Muscle of back (tissue), 11 donors: ENCODE measurements around the gene PLSCR4. TPM values are rescaled to one million over a fixed set of nuclear protein-coding genes. Genes with fewer than 3 reads are reported as not detected.
"Not testable (repeated sequence)": the region's sequence is repeated elsewhere in the genome, so short reads cannot be mapped to it uniquely, and the experiment has no call there.

Experiments
- DNase-seq, 3 donors: peaks; one replicate each; pipeline versions ENCODE4 v3.0.0 to v3.0.0-alpha.2; 2013
- polyA plus RNA-seq, 10 donors: library from polyadenylated mRNA; unstranded; fragments of 120-200 nt; gene quantifications; one replicate each; pipeline ENCODE4 v1.2.1, GENCODE V29; 2013; ENCODE audit not compliant: insufficient read length in 10 of 10

PLSCR4 gene
- polyA plus RNA-seq, 10 donors: 15.1 to 28.6 (median 18.4) TPM

DNA sequence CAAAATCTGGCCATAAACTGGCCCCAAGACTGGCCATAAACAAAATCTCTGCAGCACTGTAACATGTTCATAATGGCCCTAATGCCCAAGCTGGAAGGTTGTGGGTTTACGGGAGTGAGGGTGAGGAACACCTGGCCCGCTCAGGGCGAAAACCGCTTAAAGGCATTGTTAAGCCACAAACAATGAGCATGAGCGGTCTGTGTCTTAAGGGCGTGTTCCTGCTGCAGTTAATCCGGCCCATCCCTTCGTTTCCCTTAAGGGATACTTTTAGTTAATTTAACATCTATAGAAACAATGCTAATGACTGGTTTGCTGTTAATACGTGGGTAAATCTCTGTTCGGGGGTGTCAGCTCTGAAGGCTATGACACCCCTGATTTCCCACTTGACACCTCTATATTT is 1.5 kb upstream of the PLSCR4 start:
- not testable (repeated sequence) for DNase-seq

DNA sequence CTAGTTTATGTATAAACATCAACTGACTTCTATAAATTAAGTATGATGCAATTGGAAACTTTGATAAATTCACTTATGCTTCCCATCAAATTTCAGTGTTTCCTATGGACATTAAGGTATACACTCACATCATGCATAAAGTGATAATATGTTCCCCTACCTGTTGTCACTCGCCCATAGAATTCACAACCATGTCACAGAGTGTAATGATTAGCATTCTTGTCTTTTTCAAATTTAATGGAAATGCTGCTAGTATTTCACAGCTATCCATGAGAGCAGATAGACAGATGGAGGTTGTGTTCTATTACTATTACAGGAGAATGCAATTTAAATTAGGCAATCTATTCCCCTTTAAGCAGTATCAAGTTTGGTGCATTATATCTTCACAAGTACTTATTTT is 984 bp downstream of the PLSCR4 start:
- peak in 1 of 3 donors; percentile 39 for DNase-seq

DNA sequence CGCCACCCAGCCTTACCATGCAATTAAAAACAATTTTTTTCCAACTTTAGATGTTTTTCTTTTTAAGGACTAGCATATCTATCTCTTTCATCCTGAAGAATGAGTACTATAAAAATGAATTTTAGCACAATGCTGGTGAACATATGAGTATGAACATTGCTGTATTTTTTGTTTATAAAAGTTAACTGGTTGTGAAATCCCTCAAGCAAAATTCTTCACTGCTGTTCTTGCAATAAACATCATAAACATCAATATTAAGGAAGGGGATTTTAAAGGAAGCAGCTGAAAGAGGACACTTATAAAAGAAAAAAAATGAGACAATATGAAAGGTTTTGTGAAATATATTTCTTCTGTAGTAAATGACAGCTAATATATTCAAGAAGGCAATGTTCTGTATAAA is 3.0 kb downstream of the PLSCR4 start:
- DNase-seq: no peak

DNA sequence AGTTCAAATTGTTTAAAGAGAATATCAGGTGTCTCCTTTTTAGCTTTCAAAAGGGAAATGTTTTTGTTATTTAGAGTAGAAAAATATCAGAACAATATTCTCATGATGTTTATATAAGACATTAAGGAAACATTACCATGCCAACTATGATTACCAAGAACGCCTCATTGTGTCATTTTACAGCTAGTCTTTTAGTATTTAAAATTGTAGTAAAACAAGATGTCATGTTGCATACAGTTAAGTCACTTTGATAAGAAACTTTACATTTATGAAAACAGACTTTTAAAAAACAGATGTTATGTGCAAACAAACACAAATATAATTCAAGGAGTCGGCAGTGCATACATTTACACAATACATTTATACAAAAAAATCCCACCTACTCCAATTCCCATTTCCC is 4.4 kb downstream of the PLSCR4 start:
- no peak for DNase-seq

DNA sequence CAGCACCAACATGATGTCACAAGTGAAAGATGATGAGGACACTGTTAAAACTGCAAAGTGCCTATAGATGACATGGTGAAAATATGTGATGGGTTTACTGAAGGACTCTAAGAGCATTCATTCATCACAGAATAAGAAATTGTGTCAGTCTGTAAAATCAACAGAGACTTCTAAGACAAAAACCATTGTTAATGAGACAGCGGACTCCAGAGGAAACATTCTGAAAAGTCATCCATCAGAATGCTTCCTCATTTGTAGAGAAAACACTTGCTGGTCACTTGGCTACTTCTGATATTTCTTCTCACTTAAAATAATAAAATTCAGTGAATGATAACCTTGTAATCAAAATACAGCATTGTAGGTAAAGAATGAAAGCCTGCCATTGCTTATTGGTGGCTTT is 7.3 kb downstream of the PLSCR4 start:
- DNase-seq: no peak

DNA sequence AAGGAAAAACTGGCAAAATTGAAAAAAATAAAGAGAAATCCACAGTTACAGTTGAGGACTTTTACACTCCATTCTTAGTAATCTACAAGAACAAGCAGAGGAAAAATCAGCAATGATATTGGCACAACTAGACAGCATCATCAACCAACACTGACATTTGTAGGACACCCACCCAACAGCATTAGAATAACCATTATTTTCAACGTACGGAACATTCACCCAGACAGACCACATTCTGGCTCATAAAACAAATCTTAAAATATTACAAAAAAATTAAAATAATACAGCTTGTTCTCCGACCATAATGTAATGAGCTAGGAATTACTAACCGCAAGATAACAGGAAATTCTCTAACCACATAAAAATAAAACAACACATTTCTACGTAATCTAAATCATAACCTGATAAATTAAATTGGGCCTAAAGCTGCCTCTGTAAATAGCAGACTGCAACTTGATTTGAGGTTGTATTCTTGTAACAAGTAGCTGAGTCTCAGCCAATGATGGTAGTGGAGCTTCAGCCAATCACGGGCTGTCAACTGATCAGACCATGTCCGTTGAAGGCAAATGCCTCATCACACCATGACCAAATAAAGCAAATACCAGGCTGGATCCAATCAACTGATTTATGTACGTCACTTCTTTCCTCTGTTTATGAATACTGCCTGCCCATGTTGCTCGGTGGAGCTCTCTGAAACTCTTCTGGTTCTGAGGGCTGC is 9.2 kb downstream of the PLSCR4 start:
- DNase-seq: no peak

DNA sequence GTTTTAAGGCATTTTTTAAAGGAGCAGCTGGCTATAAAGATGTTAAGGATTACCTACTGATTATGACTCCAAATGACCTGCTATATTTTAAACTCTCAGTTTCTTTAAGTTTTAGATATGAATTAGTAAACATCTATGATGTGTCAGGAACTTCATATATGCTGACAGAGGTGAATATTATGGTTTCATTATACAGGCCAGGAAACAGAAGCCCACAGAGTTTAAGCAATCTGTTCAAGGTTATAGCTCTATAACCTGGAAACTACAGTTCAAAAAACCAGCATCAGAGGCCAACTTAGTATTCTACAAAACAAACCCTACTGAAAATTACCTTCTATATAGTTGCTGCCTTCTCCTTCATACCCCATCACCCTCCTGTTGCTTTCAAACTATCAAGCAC is 17.4 kb downstream of the PLSCR4 start:
- no peak for DNase-seq

DNA sequence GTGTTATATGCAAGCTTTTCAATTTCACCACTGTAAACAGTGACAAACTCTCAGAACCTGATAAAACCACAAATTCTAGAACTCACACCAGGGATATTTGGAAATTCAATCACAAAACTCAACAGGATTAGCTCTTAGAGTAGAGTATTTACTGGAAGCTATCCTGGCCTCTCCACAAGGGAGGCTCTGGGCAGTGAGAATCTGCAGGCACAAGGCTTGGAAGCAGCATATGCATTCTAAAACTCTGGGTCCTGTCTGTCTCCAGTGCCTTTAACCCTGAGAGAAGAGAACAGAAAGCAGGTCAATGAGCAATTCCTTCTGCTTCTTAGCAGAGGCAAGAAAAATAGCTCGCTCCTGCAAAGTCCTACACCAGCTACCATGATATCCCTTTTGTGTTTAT is 23.4 kb downstream of the PLSCR4 start:
- DNase-seq: no peak

DNA sequence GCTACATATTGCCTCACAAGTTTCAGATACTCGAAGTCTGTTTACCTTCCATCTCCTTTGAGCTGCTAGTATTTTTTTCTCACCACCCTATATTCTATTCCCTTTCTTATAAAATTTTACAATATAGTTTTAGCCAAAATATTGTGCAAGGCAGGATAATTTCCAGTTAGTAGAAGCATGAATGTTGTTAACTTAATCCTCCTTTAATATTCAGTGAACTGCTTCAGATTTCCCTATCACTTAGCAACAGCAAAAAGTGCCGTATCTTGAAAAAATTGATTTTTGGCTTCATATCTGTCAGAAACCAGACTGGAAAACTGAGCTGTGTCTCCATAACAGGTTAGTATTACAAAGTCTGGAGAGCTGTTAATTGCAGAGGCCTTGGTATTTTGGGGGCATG is 24.0 kb downstream of the PLSCR4 start:
- no peak for DNase-seq

DNA sequence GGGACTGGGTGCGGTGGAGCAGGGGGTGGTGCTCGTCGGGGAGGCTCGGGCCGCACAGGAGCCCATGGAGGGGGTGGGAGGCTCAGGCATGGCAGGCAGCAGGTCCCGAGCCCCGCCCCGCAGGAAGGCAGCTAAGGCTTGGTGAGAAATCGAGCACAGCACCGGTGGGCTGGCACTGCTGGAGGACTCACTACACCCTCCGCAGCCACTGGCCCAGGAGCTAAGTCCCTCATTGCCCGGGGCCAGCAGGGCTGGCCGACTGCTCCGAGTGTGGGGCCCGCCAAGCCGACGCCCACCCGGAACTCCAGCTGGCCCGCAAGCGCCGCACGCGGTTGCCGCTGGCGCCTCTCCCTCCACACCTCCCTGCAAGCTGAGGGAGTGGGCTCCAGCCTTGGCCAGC is 25.4 kb downstream of the PLSCR4 start:
- not testable (repeated sequence) for DNase-seq

DNA sequence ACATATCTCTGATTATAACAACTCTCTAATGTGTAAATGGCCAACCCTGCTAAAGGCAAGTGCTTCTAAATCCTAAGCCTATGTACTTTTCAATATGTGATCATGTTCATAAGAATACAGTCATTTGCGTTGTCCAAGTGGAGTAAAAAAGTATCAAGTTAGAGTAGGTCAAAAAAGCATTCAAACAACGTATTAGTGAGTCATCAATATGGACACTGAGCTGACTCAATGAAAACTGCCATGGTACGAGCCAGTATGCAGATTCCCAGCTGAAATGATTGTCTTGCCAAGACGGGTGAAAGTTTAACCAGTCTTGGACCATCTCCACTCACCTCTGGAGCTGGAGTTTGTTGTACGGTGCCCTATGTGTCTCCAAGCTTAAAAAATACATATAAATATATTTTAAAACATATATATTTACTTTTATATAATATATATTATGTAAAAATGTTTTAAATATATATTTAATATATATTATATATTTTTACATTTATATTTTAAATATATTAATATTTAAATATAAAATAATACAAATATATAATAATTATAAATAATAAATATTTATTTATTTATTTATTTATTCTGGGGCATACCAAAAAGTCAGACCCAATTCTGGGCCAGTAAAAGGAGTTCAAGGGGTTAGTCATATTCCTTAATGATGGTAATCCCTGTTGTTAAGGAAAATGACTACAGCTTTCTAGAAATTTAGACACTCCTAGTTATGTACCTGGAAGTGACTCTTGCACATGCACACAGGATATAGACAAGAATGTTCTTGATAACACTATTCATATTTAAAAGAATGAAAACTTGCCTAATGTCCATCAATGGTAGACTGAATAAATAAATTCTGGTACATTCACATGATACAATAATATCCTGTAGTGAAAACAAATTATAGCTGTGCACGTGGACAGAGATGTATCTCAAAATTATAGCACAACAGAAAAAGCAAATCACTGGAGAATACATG is 27.2 kb downstream of the PLSCR4 start:
- DNase-seq: no peak

DNA sequence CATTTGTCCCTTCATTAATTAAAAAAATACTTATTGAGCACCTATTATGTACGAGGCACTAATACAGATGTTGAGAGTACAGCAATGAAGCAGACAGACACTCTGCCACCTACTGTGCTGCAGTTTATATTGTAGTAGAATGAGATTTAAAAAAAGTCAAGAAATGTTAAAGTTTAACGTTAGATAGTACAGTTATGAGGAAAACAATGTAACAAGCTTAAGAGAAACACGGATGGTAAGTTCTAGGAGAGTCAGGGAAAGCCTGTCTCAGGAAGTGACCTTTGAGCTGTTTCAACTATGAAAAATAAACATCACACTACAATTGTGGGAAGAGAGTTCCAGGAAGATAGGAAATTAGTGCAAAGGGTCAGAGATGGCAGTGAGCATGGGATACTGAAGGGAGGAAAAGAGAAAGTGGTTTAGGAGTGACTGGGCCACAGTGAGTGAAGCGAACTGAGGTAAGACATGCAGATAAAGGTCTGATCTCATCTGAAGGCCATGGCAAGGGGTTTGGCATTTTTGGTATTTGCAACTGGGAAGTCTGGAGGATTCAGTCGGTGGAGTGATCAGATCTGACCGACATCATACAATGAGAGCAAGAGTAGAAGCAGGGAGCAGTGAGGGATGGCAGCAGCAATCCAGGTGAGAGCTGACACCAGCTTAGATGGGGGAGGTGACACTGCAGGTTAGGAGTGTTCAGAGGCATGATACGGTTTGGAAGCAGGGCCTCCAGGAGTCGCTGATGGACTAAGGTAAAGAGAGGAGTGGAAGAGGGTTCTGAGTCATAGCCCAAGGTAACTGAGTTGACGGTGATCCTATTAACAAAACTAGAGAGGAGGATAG is 28.5 kb downstream of the PLSCR4 start:
- no peak for DNase-seq

DNA sequence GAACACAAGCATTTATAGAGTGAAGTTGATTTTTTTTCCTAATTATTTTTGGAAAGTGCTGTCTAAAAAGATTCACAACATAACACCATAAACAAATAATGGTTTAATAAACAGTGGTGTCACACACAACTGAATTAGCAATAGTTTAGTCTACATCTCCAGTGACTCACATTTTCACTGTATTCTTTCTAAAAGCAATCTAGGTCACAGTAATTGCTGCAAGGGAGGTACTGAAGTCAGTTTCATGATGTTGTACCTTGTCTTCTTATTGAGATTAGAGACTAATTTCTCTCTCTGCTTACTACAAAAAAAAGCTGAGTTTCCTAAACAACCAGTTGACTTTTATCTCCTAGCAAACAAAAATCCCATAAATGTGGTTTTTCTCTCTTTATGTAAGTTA is 29.6 kb downstream of the PLSCR4 start:
- DNase-seq: no peak

DNA sequence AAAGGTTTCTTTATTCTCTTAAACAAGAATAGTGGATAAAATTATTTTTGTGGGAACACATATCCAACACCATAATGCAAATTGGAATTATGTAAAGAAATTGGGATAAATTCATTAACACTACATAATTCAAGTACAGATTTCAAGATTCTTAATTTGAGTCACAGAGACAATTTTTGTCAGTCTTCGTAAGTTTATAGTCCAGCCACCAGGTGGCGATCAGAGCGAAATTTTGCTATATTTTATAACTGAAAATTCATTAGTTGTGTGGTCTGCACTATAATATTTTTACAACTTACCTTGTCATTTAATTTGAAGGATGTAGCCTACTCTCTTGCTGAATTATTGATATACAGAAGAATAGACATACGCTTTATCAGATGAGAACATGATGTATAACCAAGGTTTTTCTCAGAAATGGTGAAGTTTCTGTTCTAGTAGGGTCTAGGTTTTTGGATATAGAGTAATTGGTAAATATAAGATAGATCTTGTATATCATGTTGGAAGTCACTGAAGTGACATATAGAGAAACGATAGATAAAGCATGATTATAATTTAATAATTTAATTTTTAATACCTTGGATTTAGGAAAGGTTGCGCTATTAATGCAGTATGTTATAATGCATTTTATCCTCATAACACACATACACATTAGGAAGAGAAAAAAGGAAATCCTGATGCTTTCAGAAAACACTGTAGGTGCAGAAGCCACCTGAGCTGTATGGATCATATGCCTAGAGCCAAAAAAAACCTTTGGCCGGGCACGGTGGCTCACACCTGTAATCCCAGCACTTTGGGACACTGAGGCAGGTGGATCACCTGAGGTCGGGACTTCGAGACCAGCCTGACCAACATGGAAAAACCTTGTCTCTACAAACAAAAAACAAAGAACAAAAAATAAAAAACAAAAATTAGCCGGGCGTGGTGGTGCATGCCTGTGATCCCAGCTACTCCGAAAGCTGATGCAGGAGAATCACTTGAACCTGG is 31.7 kb downstream of the PLSCR4 start:
- DNase-seq: peak; percentile 25 to 67 (median 53)

DNA sequence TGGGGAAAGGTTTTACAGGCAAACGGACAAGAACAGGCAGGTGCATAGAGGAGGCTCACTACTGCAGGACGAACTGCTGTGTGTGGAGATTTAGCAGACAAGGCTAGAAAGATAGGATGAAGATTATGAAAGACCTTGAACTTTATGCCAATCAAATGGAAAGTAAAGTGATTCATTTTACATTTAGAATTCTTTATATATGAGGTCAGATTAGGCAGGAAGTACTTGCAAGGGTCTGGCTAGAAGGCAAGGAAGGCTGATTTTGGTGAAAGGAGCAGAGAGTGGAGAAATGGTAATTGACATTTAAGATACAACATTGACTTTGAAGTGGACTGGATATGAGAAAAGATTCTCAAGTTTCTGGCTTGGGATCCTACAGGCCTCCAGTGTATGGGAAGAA is 33.6 kb downstream of the PLSCR4 start:
- no peak for DNase-seq

DNA sequence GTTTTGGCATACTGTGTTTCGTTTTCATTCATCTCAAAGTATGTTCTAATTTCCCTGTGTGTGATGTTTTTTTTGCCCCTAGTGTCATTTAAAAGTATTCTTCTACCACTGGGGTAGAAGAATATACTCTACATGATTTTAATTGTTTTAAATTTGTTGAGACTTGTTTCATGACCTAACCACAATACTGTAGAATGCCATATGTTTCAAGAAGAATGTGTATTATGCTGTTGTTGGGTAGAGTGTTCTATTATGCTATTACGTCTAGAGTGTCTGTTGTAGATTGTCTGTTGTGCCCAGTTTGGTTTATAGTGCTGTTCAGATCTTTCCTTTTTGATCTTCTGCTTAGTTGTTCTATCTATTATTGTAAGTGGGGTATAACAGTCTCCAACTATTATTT is 36.4 kb downstream of the PLSCR4 start:
- no peak for DNase-seq

DNA sequence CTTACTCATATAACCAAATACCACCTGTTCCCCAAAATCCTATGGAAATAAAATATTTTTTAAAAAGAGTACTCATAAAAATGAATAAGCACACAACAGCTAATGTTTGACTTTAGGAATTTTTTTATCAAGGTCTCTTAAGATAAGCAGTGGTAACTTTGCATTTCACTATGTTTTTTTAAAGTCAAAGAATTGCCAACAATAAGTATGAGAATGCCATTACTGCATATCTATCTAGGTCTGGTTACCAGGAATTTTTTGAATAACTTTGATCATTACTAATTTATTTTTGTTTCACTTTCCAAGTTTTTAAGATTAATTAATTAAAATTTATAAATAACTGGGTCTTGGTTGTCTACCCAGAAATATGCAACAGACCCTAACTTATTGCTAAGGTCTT is 41.5 kb downstream of the PLSCR4 start:
- no peak for DNase-seq

DNA sequence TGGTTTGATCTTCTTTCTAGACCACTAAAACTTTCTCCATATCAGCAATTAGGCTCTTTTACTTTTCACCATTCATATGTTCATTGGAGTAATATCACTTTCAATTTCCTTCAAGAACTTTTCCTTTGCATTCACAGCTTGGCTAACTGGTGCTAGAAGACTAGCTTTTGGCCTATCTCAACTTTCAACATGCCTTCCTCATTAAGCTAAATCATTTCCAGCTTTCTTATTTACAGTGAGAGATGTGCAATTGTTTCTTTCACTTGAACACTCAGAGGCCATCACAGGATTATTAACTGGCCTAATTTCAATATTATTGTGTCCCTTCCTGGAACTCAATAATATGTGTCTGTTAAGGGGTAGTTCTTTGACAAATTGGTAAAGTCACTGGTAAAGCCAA is 47.1 kb downstream of the PLSCR4 start:
- peak in 1 of 3 donors; percentile 41 for DNase-seq

DNA sequence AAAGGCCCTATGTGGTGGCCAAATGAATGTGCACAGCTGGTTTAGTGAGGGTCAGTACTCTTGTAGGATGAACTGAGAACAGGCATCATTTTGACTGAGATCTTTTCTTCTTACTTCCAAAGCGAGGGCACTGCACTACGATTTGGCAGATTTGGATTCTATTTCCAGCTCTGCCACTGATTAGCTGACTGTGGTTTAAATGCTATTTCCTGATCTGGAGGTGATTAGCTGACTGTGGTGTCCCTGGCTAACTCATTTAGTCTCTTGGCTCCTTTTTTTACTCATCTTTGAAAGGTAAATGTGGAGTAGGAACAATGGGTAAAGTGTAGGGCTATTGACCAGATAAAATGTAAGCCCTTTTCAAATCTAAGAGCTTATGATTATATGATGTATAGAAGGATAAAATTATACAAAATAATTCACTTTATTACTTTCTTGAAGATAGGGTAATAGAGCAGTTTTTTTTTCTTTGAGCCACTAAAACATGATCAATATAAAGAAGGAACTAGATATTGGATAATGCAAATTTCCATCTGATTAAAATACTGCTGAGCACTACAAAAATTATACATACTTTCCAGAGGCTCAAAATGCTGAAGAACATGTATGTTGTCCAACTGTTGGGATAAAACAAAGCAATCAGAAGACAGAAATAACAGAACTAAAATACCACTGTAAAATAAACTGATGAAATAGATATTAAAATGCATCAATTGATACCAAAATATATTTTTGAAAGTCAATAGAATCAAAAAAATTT is 50.3 kb downstream of the PLSCR4 start:
- no peak for DNase-seq

DNA sequence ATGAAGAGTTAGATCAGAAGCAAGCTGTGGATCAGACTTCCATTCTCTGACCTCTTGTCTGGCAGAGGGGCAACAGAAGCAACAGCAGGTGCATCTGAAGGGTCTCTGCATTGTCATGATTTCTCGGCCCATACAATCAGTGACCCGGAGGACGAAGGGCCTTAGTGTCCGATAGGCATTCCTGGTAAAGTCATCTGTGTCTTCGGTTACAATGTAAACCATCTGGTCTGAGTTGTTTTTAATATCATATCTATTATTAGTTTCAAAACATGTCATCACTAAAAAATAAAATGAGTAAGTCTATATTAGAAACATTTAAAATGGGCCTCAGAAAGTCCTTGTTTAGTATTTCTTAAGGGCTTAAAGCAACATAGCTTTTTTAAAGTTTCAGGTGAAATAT is 51.1 kb downstream of the PLSCR4 start:
- no peak for DNase-seq
